ES-I3 (cell line): ENCODE results near the gene APLP2.
"Not testable (repeated sequence)": the region's sequence is repeated elsewhere in the genome, so short reads cannot be mapped to it uniquely, and the experiment has no call there.

Experiments used
- H3K36me3 ChIP-seq: 2 replicates; pipeline ENCODE4 v1.6.1; 2013; ENCODE audit warnings: mild to moderate bottlenecking, low read length, control low read depth, moderate library complexity; ENCODE audit not compliant: insufficient read depth
- H3K4me1 ChIP-seq: 2 replicates; pipeline ENCODE4 v1.6.1; 2013; ENCODE audit warnings: mild to moderate bottlenecking, control low read depth, low read length; ENCODE audit not compliant: insufficient read depth
- H3K9ac ChIP-seq: 2 replicates; pipeline ENCODE4 v1.6.1; 2013; ENCODE audit warnings: low read depth, mild to moderate bottlenecking, low read length, moderate library complexity
- H3K9me3 ChIP-seq: 2 replicates; pipeline ENCODE4 v1.6.1; 2013; ENCODE audit warnings: mild to moderate bottlenecking, low read length, moderate library complexity; ENCODE audit not compliant: control insufficient read depth, insufficient read depth

Gene APLP2

GRCh38 chr11:130069659-130070108, at the start of gene APLP2:
Gene APLP2, plus strand, starts transcription at chr11:130069894. Its CDS starts 84 bp downstream, at chr11:130069978.
- Histone ChIP-seq H3K9ac (peak within 1 kb of the TSS; percentile 95), H3K36me3 (no peaks in the 10 kb centered on the region), H3K9me3 (no peaks in the 10 kb centered on the region), H3K4me1 (peaks cover 5% of the 10 kb centered on the region; the same call in 1 of the 2 replicates)

- no peaks in the 10 kb centered on the region for H3K36me3 ChIP-seq
- no peak overlapping the region for H3K9ac ChIP-seq
- no peaks in the 10 kb centered on the region for H3K4me1 ChIP-seq
- no peaks in the 10 kb centered on the region; the same call in 1 of the 2 replicates for H3K9me3 ChIP-seq
Measured at GRCh38 chr11:130020323-130020722, 49.4 kb upstream of the APLP2 start.

GRCh38 chr11:130021606-130022005, 48.1 kb upstream of the APLP2 start:
- H3K4me1 ChIP-seq, H3K36me3 ChIP-seq, H3K9me3 ChIP-seq, H3K9ac ChIP-seq: not testable (repeated sequence)

- H3K9me3 ChIP-seq: no peaks in the 10 kb centered on the region
- no peak overlapping the region for H3K9ac ChIP-seq
- H3K36me3 ChIP-seq: no peaks in the 10 kb centered on the region
- no peaks in the 10 kb centered on the region for H3K4me1 ChIP-seq
Measured at GRCh38 chr11:130022799-130023198, 46.9 kb upstream of the APLP2 start.

GRCh38 chr11:130023204-130023603, 46.5 kb upstream of the APLP2 start:
- Histone ChIP-seq H3K4me1 (no peaks in the 10 kb centered on the region), H3K9ac (no peak overlapping the region), H3K36me3 (no peaks in the 10 kb centered on the region), H3K9me3 (no peaks in the 10 kb centered on the region)

- H3K4me1 ChIP-seq: no peaks in the 10 kb centered on the region
- H3K9ac ChIP-seq: no peak overlapping the region
- no peaks in the 10 kb centered on the region for H3K9me3 ChIP-seq
- H3K36me3 ChIP-seq: no peaks in the 10 kb centered on the region
Measured at GRCh38 chr11:130024361-130024760, 45.3 kb upstream of the APLP2 start.

GRCh38 chr11:130025371-130025770, 44.3 kb upstream of the APLP2 start:
- H3K9me3 ChIP-seq: no peaks in the 10 kb centered on the region
- no peaks in the 10 kb centered on the region for H3K4me1 ChIP-seq
- H3K36me3 ChIP-seq: no peaks in the 10 kb centered on the region
- no peak overlapping the region for H3K9ac ChIP-seq

GRCh38 chr11:130029137-130029536, 40.6 kb upstream of the APLP2 start:
- Histone ChIP-seq H3K4me1 (peaks cover 5% of the 10 kb centered on the region; the same call in 1 of the 2 replicates), H3K9ac (no peak overlapping the region), H3K36me3 (no peaks in the 10 kb centered on the region), H3K9me3 (no peaks in the 10 kb centered on the region)

GRCh38 chr11:130031056-130031455, 38.6 kb upstream of the APLP2 start:
- H3K9ac ChIP-seq: no peak overlapping the region
- no peaks in the 10 kb centered on the region for H3K36me3 ChIP-seq
- peaks cover 5% of the 10 kb centered on the region; the same call in 1 of the 2 replicates for H3K4me1 ChIP-seq
- H3K9me3 ChIP-seq: no peaks in the 10 kb centered on the region

GRCh38 chr11:130031945-130032344, 37.7 kb upstream of the APLP2 start:
- H3K36me3 ChIP-seq: no peaks in the 10 kb centered on the region
- H3K9me3 ChIP-seq: no peaks in the 10 kb centered on the region
- no peak overlapping the region for H3K9ac ChIP-seq
- peaks cover 6% of the 10 kb centered on the region for H3K4me1 ChIP-seq

- Histone ChIP-seq H3K4me1 (peaks cover 13% of the 10 kb centered on the region), H3K36me3 (no peaks in the 10 kb centered on the region), H3K9ac (no peak overlapping the region), H3K9me3 (no peaks in the 10 kb centered on the region)
Measured at GRCh38 chr11:130032931-130033330, 36.8 kb upstream of the APLP2 start.

GRCh38 chr11:130034236-130034635, 35.5 kb upstream of the APLP2 start:
- no peak overlapping the region for H3K9ac ChIP-seq
- H3K36me3 ChIP-seq: no peaks in the 10 kb centered on the region
- H3K9me3 ChIP-seq: no peaks in the 10 kb centered on the region
- H3K4me1 ChIP-seq: peaks cover 21% of the 10 kb centered on the region

GRCh38 chr11:130037058-130037457, 32.6 kb upstream of the APLP2 start:
- Histone ChIP-seq H3K36me3 (no peaks in the 10 kb centered on the region), H3K9ac (no peak overlapping the region)

GRCh38 chr11:130037881-130038585, 31.7 kb upstream of the APLP2 start:
- H3K4me1 ChIP-seq: peaks cover 16% of the 10 kb centered on the region; the same call in 1 of the 2 replicates
- no peak overlapping the region for H3K9ac ChIP-seq
- no peaks in the 10 kb centered on the region for H3K9me3 ChIP-seq
- no peaks in the 10 kb centered on the region for H3K36me3 ChIP-seq

More at GRCh38 chr11:130037058-130037457, 32.6 kb upstream of the APLP2 start:
- Histone ChIP-seq H3K4me1 (peaks cover 18% of the 10 kb centered on the region), H3K9me3 (no peaks in the 10 kb centered on the region)

GRCh38 chr11:130040281-130040940, 29.3 kb upstream of the APLP2 start:
- Histone ChIP-seq H3K4me1 (peaks cover 16% of the 10 kb centered on the region; the same call in 1 of the 2 replicates), H3K36me3 (no peaks in the 10 kb centered on the region), H3K9ac (no peak overlapping the region), H3K9me3 (no peaks in the 10 kb centered on the region)
